HG02885 (cell line): ENCODE measurements around the gene COL3A1.

Source experiments
- ATAC-seq: cut with Tn5 transposase; IDR thresholded peaks from one replicate; pipeline ENCODE4 v1.9.1; 2021; ENCODE audit warnings: mild to moderate bottlenecking; ENCODE audit not compliant: unreplicated experiment, poor library complexity

The COL3A1 gene

GRCh38 chr2:188974164-188974563 lies at the start of gene COL3A1:
COL3A1 (plus strand) TSS chr2:188974373; CDS start chr2:188974490, 117 bp downstream.
- no peak for ATAC-seq

- no peak for ATAC-seq
Observed at GRCh38 chr2:188928643-188929042, 45.5 kb upstream of the COL3A1 start.

DNA sequence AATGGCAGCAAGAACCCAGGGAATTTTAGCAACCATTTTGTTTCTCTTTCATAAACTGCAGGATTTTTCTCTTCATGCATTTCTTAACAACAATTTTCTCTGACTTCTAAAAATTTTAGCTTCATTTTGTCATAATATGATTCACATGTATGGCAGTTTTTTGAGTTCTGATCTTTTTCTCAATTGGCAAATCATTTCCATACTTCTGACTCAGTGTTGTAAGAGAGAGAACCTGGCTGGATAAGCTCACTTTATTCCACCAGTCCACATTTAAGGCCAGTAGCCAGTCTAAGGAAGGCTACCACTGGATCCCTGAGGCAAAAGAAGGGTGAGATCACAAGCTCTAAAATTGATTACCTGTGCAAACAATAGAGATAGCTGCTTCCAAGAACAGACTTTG lies 42.8 kb upstream of the COL3A1 start:
- no peak for ATAC-seq

GRCh38 chr2:188937228-188938220 lies 36.6 kb upstream of the COL3A1 start:
- ATAC-seq: no peak

DNA sequence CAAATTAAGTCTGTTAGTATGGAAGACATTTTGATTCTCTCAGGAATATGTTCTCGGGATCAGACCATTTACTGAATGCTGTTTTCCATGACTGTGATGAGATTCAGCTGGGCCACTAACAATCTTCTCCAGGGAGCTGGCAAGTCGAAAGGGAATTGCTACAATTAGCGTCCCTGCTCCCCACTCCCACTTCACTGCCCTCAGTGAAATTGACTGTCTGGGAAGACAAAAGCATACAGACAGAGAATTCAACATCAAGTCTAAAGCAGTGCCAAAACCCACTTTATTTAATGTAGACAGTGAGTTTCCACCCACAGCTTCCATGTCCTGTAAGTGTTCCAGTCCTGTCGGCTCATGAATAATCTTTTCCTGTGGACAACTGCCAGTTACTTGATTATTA lies 34.0 kb upstream of the COL3A1 start:
- ATAC-seq: no peak

DNA sequence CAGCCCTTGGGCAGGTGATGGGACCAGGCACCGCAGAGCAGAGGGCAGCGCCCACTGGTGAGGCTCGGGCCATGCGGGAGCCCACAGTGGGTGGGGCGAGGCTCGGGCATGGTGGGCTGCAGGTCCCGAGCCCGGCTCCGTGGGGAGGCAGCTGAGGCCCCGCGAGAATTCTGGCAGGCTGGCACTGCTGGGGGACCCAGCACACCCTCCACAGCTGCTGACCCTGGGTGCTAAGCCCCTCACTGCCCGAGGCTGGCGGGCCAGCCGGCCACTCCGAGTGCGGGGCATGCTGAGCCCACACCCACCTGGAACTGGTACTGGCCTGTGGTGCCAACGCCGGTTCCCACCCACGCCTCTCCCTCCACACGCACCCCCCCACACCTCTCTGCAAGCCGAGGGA lies 29.7 kb upstream of the COL3A1 start:
- no peak for ATAC-seq

- no peak for ATAC-seq
Observed at GRCh38 chr2:188949046-188949818, 24.9 kb upstream of the COL3A1 start.

GRCh38 chr2:188952901-188953300 lies 21.3 kb upstream of the COL3A1 start:
- no peak for ATAC-seq

DNA sequence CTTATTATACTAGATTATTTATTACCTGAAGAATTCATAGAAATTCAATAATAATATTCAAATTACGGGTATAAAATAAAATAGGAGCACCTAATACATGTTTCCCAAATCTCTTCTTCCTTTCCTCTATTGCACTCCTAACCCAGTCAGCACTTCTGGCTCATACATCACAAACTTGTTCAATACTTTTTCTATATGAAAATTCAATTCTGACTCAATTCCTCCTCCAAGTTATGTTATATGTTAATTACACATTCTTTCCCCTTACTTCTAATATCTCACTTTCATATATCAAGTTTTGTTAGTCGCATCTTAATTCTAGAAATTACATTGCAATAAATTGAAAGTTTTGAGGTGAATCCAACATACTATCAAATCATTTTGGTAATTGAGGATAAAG lies 17.9 kb upstream of the COL3A1 start:
- ATAC-seq: no peak

DNA sequence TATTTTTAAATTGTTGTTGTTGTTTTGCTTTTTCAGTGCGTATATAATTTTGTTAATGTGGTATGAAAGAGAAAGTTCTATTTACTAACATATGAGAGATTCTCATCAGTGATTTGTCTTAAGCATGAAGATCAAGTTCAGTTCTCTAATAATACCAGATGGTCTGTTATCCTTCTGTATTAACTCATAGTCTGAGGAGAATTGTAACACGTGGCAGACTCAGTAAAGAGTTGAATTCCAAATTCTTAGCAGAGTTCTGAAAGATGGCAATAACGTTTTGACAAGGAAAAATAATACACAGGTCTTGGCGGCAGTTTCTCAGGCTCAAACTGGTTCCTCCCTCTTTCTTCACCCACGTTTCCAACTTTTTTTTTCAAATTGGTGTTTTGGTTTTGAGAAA lies 17.2 kb upstream of the COL3A1 start:
- no peak for ATAC-seq

GRCh38 chr2:188957646-188958045 lies 16.5 kb upstream of the COL3A1 start:
- ATAC-seq: no peak

DNA sequence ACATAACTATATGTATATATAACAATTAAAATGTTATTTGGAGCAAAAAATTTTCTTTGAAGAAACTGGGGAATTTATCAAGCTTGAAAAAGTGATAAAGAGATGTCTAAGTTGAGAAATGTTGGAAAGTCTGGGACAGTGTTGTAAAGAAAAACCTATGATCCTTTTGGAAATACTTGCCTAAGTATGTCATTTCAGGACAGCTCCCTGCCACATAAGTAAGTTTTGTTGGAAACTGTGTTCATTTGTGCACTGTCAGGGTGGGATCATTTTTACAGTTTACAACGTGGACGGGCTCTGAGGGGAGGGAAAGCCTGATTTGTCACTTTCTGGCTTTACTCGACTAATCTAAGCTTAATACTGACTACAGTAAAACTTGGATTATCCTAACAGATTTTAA lies 10.4 kb upstream of the COL3A1 start:
- no peak for ATAC-seq

GRCh38 chr2:188964976-188965546 lies 9.1 kb upstream of the COL3A1 start:
- ATAC-seq: no peak

GRCh38 chr2:188965563-188965962 lies 8.6 kb upstream of the COL3A1 start:
- ATAC-seq: no peak

DNA sequence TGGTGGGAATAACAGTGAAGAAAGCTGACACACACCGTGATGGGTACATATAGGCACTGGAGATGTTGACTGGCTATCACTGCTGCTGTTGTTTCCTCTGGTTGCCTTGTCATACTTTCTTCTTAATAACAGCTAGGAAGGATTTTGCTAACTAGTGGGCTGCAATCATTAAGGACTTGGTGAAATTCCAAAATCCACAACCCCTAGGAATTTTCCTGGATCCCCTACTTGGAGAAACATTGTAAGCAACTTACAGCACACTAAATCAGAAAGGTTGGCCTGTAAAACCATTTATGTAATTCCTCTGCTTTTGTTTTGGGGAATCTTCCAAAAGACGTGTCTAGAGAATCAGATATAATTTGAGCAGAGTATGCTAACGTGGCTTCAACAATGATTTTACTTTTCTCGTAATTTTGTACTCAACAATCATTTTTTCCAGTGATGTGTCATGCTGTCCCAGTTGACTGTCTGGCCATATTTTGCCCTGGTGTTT lies 8.0 kb upstream of the COL3A1 start:
- ATAC-seq: no peak

DNA sequence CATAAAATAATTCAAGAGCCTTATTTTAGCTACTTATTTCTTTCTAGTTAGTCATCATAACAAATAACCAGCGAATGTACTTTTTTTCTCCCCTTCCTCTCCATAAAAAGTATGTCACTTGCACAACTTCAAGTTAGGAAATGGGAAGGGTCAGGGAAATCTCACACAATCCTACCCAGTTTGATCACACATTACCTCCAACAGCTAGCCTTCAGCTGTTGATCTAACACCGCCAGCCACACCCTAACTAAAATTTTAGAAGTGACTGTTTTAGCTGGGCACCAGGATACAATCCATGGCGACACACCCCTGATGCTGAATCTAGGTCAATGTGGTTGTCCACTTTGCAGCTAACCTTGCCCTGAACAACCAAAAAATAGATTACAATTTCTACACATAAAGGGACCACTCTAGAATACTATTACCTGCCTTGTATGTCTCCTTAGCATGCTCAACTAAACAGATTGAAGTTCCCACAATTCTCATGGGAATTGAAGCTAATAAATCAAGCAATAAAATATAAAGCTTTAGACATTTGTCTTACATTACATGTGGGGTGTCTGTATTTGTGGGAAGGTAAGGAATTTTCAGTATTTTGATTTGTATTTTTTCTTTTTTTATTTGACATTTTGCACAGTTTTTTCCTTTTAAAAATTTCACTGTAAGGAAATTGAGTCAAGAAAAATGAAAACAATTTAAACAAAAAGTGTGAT lies 7.3 kb upstream of the COL3A1 start:
- no peak for ATAC-seq

DNA sequence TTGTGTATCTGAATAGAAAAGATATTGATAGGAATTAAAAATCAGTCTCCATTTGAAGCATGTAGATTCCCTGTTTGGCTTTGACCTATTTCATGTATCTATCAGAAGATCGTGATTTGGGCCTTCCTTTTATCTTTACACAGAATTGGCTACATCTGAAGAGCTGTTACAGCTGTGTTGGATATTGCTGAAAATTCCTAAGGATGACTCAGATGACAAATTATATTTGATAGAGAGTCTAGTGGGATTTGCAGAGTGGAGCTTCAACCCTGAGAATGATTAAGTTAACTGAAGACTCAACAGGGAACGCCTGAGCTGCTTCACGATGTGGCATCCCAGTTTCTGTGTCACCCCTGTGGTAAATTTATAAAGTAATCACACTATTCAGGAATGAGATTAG lies 4.9 kb upstream of the COL3A1 start:
- ATAC-seq: no peak

DNA sequence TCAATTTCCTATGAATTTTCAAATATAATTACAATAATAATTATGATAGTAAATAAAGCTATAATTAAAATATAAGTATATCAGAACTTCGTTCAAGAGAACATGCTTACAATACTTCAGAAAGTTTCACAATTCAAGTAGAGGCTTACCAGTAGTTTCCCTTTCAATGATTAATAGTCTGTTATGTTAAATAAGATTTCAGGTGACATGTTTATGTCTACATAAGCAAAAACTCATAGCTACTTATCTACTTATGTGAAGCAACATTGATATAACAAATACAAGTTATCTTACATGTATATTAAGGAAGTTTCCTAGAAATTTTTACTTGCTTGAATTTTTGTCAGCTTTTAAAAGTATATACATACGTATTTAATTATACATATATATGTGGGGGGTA lies 4.5 kb upstream of the COL3A1 start:
- ATAC-seq: no peak

DNA sequence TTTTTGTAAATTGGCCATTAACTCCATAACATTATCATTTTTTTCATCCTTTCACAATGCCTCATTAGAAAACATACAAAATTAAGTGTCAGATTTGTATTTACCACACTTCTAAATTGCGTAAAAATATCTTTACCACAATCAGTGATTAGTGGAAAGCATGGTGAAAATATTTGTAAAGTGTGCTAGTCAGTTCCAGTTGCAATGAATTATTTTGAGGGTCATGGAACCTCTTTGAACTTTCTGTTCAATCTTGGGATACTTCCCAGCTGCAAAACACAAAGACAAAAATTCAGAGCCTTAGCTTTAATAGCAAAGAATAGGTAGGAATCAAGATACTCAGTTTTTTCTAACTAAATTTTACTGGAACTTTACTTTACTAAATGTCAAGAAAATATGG lies 4.0 kb upstream of the COL3A1 start:
- ATAC-seq: no peak

GRCh38 chr2:188971432-188971861 lies 2.7 kb upstream of the COL3A1 start:
- ATAC-seq: no peak
